AG04450 (cell line): ENCODE measurements around the gene SCIN. TPM values are rescaled to one million over a fixed set of nuclear protein-coding genes. Genes with fewer than 3 reads are reported as not detected.

Experiments
- CTCF ChIA-PET: fragments of 300-600, 350-600 bp; formaldehyde crosslinking; extraction: SDS; loops from one replicate; lab custom pipeline; 2022; ENCODE audit warnings: antibody characterized with exemption, inconsistent platforms; lab: Charles Lee
- POLR2A ChIA-PET: fragments of 350-600 bp; formaldehyde crosslinking; extraction: SDS; loops from one replicate; lab custom pipeline; 2021; ENCODE audit warnings: antibody characterized with exemption, inconsistent platforms; lab: Yijun Ruan, JAX
- DNase-seq: peaks from one replicate; pipeline ENCODE4 v3.0.0-alpha.2; 2011; ENCODE audit warnings: low read depth, low spot score
- H3K27ac ChIP-seq: one replicate; pipeline ENCODE4 v1.5.1; 2012; ENCODE audit warnings: low read depth, low read length, control low read depth
- H3K27me3 ChIP-seq: one replicate; pipeline ENCODE4 v1.6.0; 2012; ENCODE audit warnings: low read length; ENCODE audit not compliant: control insufficient read depth, insufficient read depth
- H3K4me3 ChIP-seq: 2 replicates; pipeline ENCODE4 v1.5.1; 2011; ENCODE audit warnings: mild to moderate bottlenecking, low read depth, low read length, control low read depth
- H3K9me3 ChIP-seq: 2 replicates; pipeline ENCODE4 v1.5.1; 2012; ENCODE audit warnings: low read length; ENCODE audit not compliant: control insufficient read depth, insufficient read depth
- polyA plus RNA-seq: library from polyadenylated mRNA; depleted of rRNA; stranded (reverse); fragments of >200 nt; gene quantifications from 2 replicates; pipeline ENCODE4 v1.2.3, GENCODE V29; 2011
- TF ChIP-seq, protein P1 (sequence below): IDR thresholded peaks from 2 replicates; pipeline ENCODE4 v1.5.1; 2011; ENCODE audit warnings: low read depth, low read length, control low read depth, inconsistent platforms

The SCIN gene
- polyA plus RNA-seq, 1 experiment: not detected

- H3K4me3 ChIP-seq: no peak overlapping the region
- ChIA-PET POLR2A (no interaction called here), CTCF (no interaction called here)
- H3K9me3 ChIP-seq: no peaks in the 10 kb centered on the region; the same call in 1 of the 2 replicates
- peaks cover 19% of the 10 kb centered on the region for H3K27me3 ChIP-seq
- no peak overlapping the region for H3K27ac ChIP-seq
- no peak for DNase-seq
- TF ChIP-seq, protein P1, sequence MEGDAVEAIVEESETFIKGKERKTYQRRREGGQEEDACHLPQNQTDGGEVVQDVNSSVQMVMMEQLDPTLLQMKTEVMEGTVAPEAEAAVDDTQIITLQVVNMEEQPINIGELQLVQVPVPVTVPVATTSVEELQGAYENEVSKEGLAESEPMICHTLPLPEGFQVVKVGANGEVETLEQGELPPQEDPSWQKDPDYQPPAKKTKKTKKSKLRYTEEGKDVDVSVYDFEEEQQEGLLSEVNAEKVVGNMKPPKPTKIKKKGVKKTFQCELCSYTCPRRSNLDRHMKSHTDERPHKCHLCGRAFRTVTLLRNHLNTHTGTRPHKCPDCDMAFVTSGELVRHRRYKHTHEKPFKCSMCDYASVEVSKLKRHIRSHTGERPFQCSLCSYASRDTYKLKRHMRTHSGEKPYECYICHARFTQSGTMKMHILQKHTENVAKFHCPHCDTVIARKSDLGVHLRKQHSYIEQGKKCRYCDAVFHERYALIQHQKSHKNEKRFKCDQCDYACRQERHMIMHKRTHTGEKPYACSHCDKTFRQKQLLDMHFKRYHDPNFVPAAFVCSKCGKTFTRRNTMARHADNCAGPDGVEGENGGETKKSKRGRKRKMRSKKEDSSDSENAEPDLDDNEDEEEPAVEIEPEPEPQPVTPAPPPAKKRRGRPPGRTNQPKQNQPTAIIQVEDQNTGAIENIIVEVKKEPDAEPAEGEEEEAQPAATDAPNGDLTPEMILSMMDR: no peak
Measured at GRCh38 chr7:12573885-12574284, 3.4 kb downstream of the SCIN start.

DNA sequence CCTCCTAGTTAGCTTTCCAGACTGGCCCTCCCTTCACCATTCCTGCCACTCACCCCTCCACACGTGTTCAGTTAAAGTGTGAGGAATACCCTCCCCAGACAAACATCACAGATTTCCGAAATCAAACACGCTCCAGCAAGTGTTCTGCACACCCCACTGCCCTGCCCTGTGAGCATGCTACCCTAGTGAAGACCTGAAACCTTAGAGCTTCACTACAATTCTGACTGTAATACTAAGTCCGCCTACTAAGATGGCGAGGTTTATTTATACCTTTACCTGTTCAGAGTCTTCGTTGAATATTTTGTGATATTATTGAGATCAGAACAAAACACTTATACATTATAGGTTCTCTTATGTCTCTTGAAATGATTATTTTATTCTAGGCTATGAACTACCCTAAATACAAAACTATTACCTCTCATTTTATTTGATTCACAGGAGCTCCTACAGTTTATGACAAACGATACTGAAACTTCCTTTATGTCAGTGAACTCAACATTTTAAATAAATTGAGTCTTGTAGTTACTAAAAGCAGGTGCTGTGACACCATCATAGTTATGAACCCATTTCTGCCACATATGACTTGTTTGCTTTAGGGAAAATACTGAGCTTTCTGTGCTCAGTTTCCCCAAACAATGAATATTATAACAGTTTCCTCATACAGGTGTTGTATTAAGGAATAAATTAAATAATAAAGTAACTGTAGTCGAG lies 8.6 kb downstream of the SCIN start:
- ChIA-PET POLR2A (no interaction called here), CTCF (interaction anchor here (0.8 to 2.1 kb wide), 2 partner anchors 49 to 54 kb away, joined by 3 to 10 read pairs; no protein-coding TSS in a partner anchor)
- DNase-seq: no peak
- no peaks in the 10 kb centered on the region for H3K9me3 ChIP-seq
- no peak overlapping the region for H3K4me3 ChIP-seq
- TF ChIP-seq, protein P1: no peak
- no peak overlapping the region for H3K27ac ChIP-seq
- H3K27me3 ChIP-seq: no peaks in the 10 kb centered on the region

GRCh38 chr7:12581897-12582296 lies 11.4 kb downstream of the SCIN start:
- Histone ChIP-seq H3K9me3 (no peaks in the 10 kb centered on the region), H3K27ac (no peak overlapping the region), H3K27me3 (no peaks in the 10 kb centered on the region), H3K4me3 (no peak overlapping the region)
- CTCF ChIA-PET: interaction anchor here (0.8 to 1.1 kb wide), 2 partner anchors 57 to 104 kb away, joined by 3 read pairs; no protein-coding TSS in a partner anchor
- TF ChIP-seq, protein P1: no peak
- POLR2A ChIA-PET: no interaction called here
- peak; percentile 3 for DNase-seq

DNA sequence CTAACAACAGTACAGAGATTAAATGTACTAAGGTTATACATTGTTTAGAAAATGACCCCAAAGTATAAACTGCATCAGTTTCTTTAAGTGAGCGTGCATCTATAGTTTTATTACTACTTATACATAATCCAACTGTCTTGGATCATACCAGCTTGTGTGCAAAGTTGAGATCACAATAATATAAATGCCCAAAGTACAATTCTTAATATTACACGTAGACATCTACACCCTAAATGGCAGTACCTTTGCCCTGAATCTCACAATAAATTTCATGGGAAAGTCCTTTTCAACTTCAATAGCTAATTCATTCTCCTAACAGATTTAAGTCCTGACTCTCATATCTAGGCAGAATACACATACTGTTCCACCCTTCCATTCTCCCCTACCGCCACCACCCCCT lies 11.8 kb downstream of the SCIN start:
- Histone ChIP-seq H3K27me3 (no peaks in the 10 kb centered on the region), H3K4me3 (no peak overlapping the region), H3K9me3 (no peaks in the 10 kb centered on the region), H3K27ac (no peak overlapping the region)
- TF ChIP-seq, protein P1: no peak
- no peak for DNase-seq
- ChIA-PET CTCF (interaction anchor here (0.8 to 1.1 kb wide), 2 partner anchors 57 to 104 kb away, joined by 3 read pairs; no protein-coding TSS in a partner anchor), POLR2A (interaction anchor here (0.5 kb wide), 1 partner anchor 50 kb away, joined by 4 read pairs; no protein-coding TSS in a partner anchor)

GRCh38 chr7:12583176-12583575 lies 12.7 kb downstream of the SCIN start:
- Histone ChIP-seq H3K27me3 (no peaks in the 10 kb centered on the region), H3K4me3 (no peak overlapping the region), H3K9me3 (no peaks in the 10 kb centered on the region), H3K27ac (no peak overlapping the region)
- ChIA-PET POLR2A (interaction anchor here (0.5 kb wide), 1 partner anchor 51 kb away, joined by 4 read pairs; no protein-coding TSS in a partner anchor), CTCF (interaction anchor here (1.1 kb wide), 1 partner anchor 58 kb away, joined by 3 read pairs; no protein-coding TSS in a partner anchor)
- no peak for DNase-seq
- TF ChIP-seq, protein P1: no peak
